Trophoblast cell (in vitro differentiated cells and primary cell): ENCODE measurements around the gene CYTL1.

Experiments used
- DNase-seq, 2 donors: peaks; one replicate each; pipeline ENCODE4 v3.0.0-alpha.2; 2016
- H2AFZ ChIP-seq: 2 replicates; pipeline ENCODE4 v1.6.1; 2013; ENCODE audit warnings: low read length, moderate library complexity, mild to moderate bottlenecking; ENCODE audit not compliant: insufficient read depth, poor library complexity
- H2AK5ac ChIP-seq: 2 replicates; pipeline ENCODE4 v1.6.1; 2013; ENCODE audit warnings: mild to moderate bottlenecking, low read length
- H2BK120ac ChIP-seq: 2 replicates; pipeline ENCODE4 v1.6.1; 2013; ENCODE audit warnings: low read length, mild to moderate bottlenecking, moderate library complexity; ENCODE audit not compliant: insufficient read depth, poor library complexity
- H2BK12ac ChIP-seq: 2 replicates; pipeline ENCODE4 v1.6.1; 2013; ENCODE audit warnings: mild to moderate bottlenecking, low read length, moderate library complexity
- H2BK5ac ChIP-seq: 2 replicates; pipeline ENCODE4 v1.6.1; 2013; ENCODE audit warnings: low read length, low read depth, moderate library complexity, mild to moderate bottlenecking; ENCODE audit not compliant: poor library complexity
- H3K14ac ChIP-seq: 2 replicates; pipeline ENCODE4 v1.6.1; 2013; ENCODE audit warnings: mild to moderate bottlenecking, low read length
- H3K18ac ChIP-seq: 2 replicates; pipeline ENCODE4 v1.6.1; 2013; ENCODE audit warnings: mild to moderate bottlenecking, low read length
- H3K23ac ChIP-seq: 2 replicates; pipeline ENCODE4 v1.6.1; 2013; ENCODE audit warnings: low read length
- H3K27ac ChIP-seq: 2 replicates; pipeline ENCODE4 v1.5.1; 2013; ENCODE audit warnings: low read depth, mild to moderate bottlenecking, inconsistent platforms, low read length, moderate library complexity
- H3K27me3 ChIP-seq: 2 replicates; pipeline ENCODE4 v1.6.1; 2013; ENCODE audit warnings: inconsistent platforms, mild to moderate bottlenecking, low read length, moderate library complexity; ENCODE audit not compliant: insufficient read depth
- H3K36me3 ChIP-seq, 2 experiments: 1 replicate in 1 of 2; 2 replicates in 1 of 2; pipeline ENCODE4 v1.6.1; 2013; ENCODE audit warnings: low read length in 2 of 2, mild to moderate bottlenecking in 2 of 2, moderate library complexity in 1 of 2; ENCODE audit not compliant: insufficient read depth in 2 of 2, control insufficient read depth in 1 of 2
- H3K4ac ChIP-seq: 2 replicates; pipeline ENCODE4 v1.6.1; 2013; ENCODE audit warnings: low read depth, mild to moderate bottlenecking, low read length, moderate library complexity
- H3K4me1 ChIP-seq, 2 experiments: 1 replicate in 1 of 2; 2 replicates in 1 of 2; pipeline ENCODE4 v1.6.1; 2013; ENCODE audit warnings: low read length in 2 of 2, mild to moderate bottlenecking in 2 of 2, moderate library complexity in 1 of 2; ENCODE audit not compliant: insufficient read depth in 2 of 2, control insufficient read depth in 1 of 2
- H3K4me2 ChIP-seq: 2 replicates; pipeline ENCODE4 v1.6.1; 2013; ENCODE audit warnings: inconsistent platforms, mild to moderate bottlenecking, low read length, moderate library complexity
- H3K4me3 ChIP-seq: 2 replicates; pipeline ENCODE4 v1.5.1; 2013; ENCODE audit warnings: mild to moderate bottlenecking, low read depth, low read length, inconsistent platforms
- H3K79me1 ChIP-seq: one replicate; pipeline ENCODE4 v1.6.1; 2013; ENCODE audit warnings: low read length
- H3K79me2 ChIP-seq: 2 replicates; pipeline ENCODE4 v1.6.1; 2013; ENCODE audit warnings: low read length, mild to moderate bottlenecking; ENCODE audit not compliant: control insufficient read depth, insufficient read depth, poor library complexity
- H3K9ac ChIP-seq: 2 replicates; pipeline ENCODE4 v1.6.1; 2013; ENCODE audit warnings: mild to moderate bottlenecking, low read length
- H3K9me3 ChIP-seq: 2 replicates; pipeline ENCODE4 v1.6.1; 2013; ENCODE audit warnings: low read depth, mild to moderate bottlenecking, control low read depth, inconsistent platforms, low read length; ENCODE audit not compliant: insufficient read depth
- H4K12ac ChIP-seq: 2 replicates; pipeline ENCODE4 v1.6.1; 2013; ENCODE audit warnings: low read depth, mild to moderate bottlenecking, low read length, moderate library complexity
- H4K8ac ChIP-seq: 2 replicates; pipeline ENCODE4 v1.6.1; 2013; ENCODE audit warnings: low read depth, mild to moderate bottlenecking, low read length, moderate library complexity
- H4K91ac ChIP-seq: one replicate; pipeline ENCODE4 v1.6.1; 2013; ENCODE audit warnings: low read depth, mild to moderate bottlenecking, low read length, moderate library complexity
- WGBS: extraction: QIAGEN DNeasy Blood & Tissue Kit; methylation state at CpG from one replicate; pipeline ENCODE4 v1.1.7; 2013; ENCODE audit warnings: missing lambda C conversion rate; ENCODE audit not compliant: insufficient read length, insufficient coverage; ENCODE audit errors: extremely low coverage; 5-methylcytosine and 5-hydroxymethylcytosine counted together

Gene CYTL1

GRCh38 chr4:5055411-5055810, 36.2 kb upstream of the CYTL1 start:
- H2BK120ac ChIP-seq: no peak overlapping the region
- no peak overlapping the region for H2AK5ac ChIP-seq
- no peak overlapping the region for H4K8ac ChIP-seq
- no peak overlapping the region for H3K27ac ChIP-seq
- no peak overlapping the region for H3K4ac ChIP-seq
- H4K91ac ChIP-seq: no peak overlapping the region
- H3K4me2 ChIP-seq: no peak overlapping the region
- no peaks in the 10 kb centered on the region for H3K9me3 ChIP-seq
- H3K18ac ChIP-seq: no peak overlapping the region
- no peaks in the 10 kb centered on the region for H3K79me2 ChIP-seq
- peaks cover 7 to 9% of the 10 kb centered on the region in 2 experiments for H3K4me1 ChIP-seq
- no peak overlapping the region for H3K4me3 ChIP-seq
- no peak for DNase-seq
- no peak overlapping the region for H2BK12ac ChIP-seq
- H3K9ac ChIP-seq: no peak overlapping the region
- H2AFZ ChIP-seq: no peak overlapping the region
- WGBS: no CpG with 5 or more reads among the region's 5 CpGs
- H3K36me3 ChIP-seq: no peaks in the 10 kb centered on the region
- no peak overlapping the region for H4K12ac ChIP-seq
- H3K27me3 ChIP-seq: peaks cover 25% of the 10 kb centered on the region
- H2BK5ac ChIP-seq: no peak overlapping the region
- H3K79me1 ChIP-seq: no peaks in the 10 kb centered on the region
- H3K14ac ChIP-seq: no peak overlapping the region
- H3K23ac ChIP-seq: no peak overlapping the region

DNA sequence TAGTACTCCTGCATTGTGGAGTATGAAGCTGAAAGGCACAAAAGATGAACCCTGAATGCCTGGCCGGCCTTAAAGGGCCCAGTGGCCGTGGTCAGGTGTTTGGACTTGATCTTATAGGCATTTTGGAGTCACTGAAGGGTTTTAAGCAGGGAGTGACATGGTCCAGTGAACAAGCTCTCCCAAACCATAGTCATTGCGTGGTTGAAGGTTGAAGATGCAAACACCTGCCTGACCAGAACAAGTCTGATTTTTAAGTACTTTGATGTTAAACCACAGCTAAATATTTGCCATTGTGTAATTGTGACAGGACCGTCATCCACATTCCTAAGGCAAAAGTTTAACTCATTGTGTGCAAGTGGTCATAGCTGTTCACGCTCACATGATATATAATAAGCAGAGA, 35.3 kb upstream of the CYTL1 start:
- Histone ChIP-seq H4K8ac (no peak overlapping the region), H3K4ac (no peak overlapping the region), H3K9me3 (no peaks in the 10 kb centered on the region), H2BK120ac (no peak overlapping the region), H2AFZ (no peak overlapping the region), H3K36me3 (no peaks in the 10 kb centered on the region), H2AK5ac (no peak overlapping the region), H3K79me1 (no peaks in the 10 kb centered on the region), H3K14ac (no peak overlapping the region), H2BK5ac (no peak overlapping the region), H3K27me3 (peaks cover 25% of the 10 kb centered on the region), H3K27ac (no peak overlapping the region), H3K79me2 (no peaks in the 10 kb centered on the region), H3K4me2 (no peak overlapping the region), H3K18ac (no peak overlapping the region), H3K23ac (no peak overlapping the region), H4K12ac (no peak overlapping the region), H4K91ac (no peak overlapping the region), H3K4me1 (peaks cover 7 to 9% of the 10 kb centered on the region in 2 experiments), H3K4me3 (no peak overlapping the region), H2BK12ac (no peak overlapping the region), H3K9ac (no peak overlapping the region)
- WGBS: no CpG with 5 or more reads among the region's 5 CpGs
- DNase-seq: no peak

GRCh38 chr4:5052726-5053425, 33.6 kb upstream of the CYTL1 start:
- Histone ChIP-seq H3K4ac (no peak overlapping the region), H3K9ac (no peak overlapping the region), H3K23ac (no peak overlapping the region), H3K14ac (no peak overlapping the region), H3K27ac (no peak overlapping the region), H2AFZ (no peak overlapping the region), H3K79me1 (no peaks in the 10 kb centered on the region), H3K4me1 (peaks cover 7 to 9% of the 10 kb centered on the region in 2 experiments), H4K8ac (no peak overlapping the region), H4K12ac (no peak overlapping the region), H3K9me3 (no peaks in the 10 kb centered on the region), H3K18ac (no peak overlapping the region), H3K4me3 (no peak overlapping the region), H3K36me3 (no peaks in the 10 kb centered on the region), H2BK120ac (no peak overlapping the region), H3K27me3 (peaks cover 25% of the 10 kb centered on the region), H3K4me2 (no peak overlapping the region), H4K91ac (no peak overlapping the region), H3K79me2 (no peaks in the 10 kb centered on the region), H2BK5ac (no peak overlapping the region), H2AK5ac (no peak overlapping the region), H2BK12ac (no peak overlapping the region)
- DNase-seq: no peak
- no CpG with 5 or more reads among the region's 6 CpGs for WGBS

- H3K4me3 ChIP-seq: no peak overlapping the region
- no peaks in the 10 kb centered on the region for H3K36me3 ChIP-seq
- no peak overlapping the region for H3K9ac ChIP-seq
- no peak overlapping the region for H2AK5ac ChIP-seq
- H2BK12ac ChIP-seq: no peak overlapping the region
- H3K79me1 ChIP-seq: no peaks in the 10 kb centered on the region
- no CpG with 5 or more reads among the region's 18 CpGs for WGBS
- no peaks in the 10 kb centered on the region for H3K79me2 ChIP-seq
- no peak overlapping the region for H3K14ac ChIP-seq
- H2BK5ac ChIP-seq: no peak overlapping the region
- H3K4ac ChIP-seq: no peak overlapping the region
- no peak overlapping the region for H4K8ac ChIP-seq
- no peak overlapping the region for H4K91ac ChIP-seq
- H2BK120ac ChIP-seq: no peak overlapping the region
- H3K18ac ChIP-seq: no peak overlapping the region
- H4K12ac ChIP-seq: no peak overlapping the region
- peaks cover 7 to 9% of the 10 kb centered on the region in 2 experiments for H3K4me1 ChIP-seq
- peak overlapping the region; percentile 58 for H3K4me2 ChIP-seq
- no peak overlapping the region for H3K23ac ChIP-seq
- H3K27ac ChIP-seq: no peak overlapping the region
- no peak overlapping the region for H2AFZ ChIP-seq
- peaks cover 25% of the 10 kb centered on the region for H3K27me3 ChIP-seq
- DNase-seq: no peak
- H3K9me3 ChIP-seq: no peaks in the 10 kb centered on the region
These were observed 33.0 kb upstream of the CYTL1 start for GRCh38 chr4:5052204-5052702.
